NCI-H748 (cell line): ENCODE measurements around the gene UTP15.

Experiments used
- DNase-seq: peaks from one replicate; lab custom pipeline; 2025; ENCODE audit not compliant: unreplicated experiment; lab: John Stamatoyannopoulos, UW

Gene UTP15, protein sequence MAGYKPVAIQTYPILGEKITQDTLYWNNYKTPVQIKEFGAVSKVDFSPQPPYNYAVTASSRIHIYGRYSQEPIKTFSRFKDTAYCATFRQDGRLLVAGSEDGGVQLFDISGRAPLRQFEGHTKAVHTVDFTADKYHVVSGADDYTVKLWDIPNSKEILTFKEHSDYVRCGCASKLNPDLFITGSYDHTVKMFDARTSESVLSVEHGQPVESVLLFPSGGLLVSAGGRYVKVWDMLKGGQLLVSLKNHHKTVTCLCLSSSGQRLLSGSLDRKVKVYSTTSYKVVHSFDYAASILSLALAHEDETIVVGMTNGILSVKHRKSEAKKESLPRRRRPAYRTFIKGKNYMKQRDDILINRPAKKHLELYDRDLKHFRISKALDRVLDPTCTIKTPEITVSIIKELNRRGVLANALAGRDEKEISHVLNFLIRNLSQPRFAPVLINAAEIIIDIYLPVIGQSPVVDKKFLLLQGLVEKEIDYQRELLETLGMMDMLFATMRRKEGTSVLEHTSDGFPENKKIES

DNA sequence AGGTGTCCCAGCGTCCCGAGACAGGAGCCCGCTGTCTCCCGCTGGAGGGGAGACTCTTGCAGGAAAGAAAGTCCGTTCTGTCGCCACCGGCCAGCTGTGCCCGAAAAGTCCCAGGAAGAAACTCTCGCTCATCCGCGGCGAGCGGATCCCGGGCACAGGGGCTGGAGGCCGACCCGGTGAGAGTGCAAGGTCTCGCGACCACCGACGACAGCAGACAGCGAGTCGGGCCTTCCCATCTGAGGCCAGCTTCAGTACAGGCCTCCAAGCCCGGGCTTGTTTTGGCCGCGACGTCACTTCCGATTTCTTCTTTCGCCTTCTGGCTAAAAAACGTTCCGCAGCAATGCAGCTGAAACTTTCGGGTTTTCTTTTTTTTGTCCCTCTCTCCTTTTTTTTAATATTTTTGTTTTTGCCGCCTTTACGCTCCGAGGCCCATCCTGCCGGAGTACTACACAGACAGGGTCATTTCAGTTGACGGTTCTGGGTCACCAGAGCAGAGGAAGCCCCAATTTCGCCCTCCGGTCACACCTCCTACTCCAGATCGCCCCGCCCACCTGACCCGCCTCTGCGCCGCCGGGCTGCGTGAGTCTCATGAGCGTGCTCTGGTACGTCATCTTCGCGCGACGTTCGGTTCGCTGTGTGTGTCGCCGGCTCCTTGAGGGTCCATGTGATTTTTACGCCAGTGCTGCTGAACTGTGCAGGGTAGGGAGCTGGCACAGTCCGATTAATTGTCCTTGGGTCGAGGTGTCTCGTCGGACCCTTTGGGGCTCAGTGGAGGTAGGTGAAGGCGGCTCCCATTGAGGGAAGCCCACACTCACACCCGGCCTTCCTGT, at the start of gene UTP15, which contains the start of gene ANKRA2:
TSS of gene UTP15 (plus strand) at position 605 of the 830 bp plus-strand sequence. CDS start 1,602 bp downstream, outside the sequence.
TSS of gene ANKRA2 (minus strand) at position 501 of the 830 bp plus-strand sequence. CDS start 2,758 bp downstream, outside the sequence.
- DNase-seq, result peak; percentile 98

DNA sequence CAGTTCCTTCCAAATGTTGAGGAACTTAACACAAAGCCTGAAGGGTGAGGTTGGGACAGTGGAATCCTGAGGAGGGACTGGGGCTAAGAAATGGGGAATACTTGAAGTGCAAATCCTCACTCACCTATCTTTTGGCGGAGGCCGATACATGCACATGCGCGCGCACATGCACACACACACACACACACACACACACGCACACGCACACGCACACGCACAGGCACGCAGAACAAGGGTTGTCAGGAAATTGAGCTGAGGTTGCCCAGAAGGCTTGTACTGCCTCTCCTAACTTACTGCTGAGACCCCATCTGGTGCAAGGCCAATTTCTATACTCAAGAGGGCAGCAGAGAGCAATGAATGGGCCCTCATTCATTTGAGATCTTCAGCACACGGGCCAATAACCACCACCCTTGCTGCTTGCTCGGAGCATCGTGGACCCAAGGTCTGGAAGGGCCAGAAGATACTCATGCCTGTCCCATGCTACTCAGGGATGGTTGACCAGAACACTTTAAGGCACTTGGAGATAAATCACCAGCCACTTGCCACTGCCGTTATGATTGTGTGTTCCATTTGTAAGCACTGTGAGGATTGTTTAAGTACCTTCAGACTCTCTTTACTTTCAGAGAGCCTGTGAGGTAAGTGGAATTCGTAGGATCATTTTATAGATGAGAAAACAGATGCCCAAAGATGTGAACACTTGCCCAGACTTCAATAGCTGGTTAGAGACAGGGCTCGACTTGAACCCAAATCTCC, 45.8 kb upstream of the UTP15 start:
- DNase-seq, result peak; percentile 79

DNA sequence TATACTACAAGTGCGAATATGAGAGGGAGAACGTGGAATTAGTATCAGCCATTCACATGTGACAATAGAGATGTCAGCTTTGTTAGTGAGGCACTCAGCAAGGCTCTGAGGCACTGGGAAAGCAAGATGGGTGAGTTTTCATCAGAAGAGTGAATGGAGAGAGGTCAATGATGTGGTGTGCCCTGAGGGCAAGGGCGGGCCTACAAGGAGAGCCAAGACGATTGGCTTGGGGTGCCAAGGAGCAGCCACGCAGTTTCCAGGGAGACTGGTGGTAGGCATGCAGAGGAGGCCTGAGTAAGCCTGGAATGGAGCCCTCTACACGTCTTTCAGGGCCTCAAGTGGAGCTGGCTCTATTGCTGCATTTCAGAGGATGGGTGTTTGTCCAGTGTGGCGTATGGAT, 42.6 kb upstream of the UTP15 start:
- no peak for DNase-seq

DNA sequence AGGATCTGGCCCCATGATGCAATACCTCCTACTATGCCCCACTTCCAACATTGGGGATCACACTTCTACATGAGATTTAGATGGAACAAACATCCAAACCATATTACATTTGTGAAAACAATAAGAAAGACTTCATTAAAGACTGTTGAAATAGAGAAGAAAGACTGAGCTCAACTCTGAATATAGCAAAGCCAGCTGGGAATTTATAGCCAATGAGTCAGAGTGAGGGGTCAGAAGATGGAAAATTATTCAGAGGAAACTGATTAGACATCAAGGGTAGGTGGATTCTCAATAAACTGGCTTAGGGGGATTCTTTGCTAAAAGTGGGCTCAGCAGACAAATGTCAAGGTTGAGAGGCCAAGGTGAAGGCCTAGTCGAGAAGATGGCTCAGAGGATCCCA, 41.7 kb upstream of the UTP15 start:
- no peak for DNase-seq

DNA sequence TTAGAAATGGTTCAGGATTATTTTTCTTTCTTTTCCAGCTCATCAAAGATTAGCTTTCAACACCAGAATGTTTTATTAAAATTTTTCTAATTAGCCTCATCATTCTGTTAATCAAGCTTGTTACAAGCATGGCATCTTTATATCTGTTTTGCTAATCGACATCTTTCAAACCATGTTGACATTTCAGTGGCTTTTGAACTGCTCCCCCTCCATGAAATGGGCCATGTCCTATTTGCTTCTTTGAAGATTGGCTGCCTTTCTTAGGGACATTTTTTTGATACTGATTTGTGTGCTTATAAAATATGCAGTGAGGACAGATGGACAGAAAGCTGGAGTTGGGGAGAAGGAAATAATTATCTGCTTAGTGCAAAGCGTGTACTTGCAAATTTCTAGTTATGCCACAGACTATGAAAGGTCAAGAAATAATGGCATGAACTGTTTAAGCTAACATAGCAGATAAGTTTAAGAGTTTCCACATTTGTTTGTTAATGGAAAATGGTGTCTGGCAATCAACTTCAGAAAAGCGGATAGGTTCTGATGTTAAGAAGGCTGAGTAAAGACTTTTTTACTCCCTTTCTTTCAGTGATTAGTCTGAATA, 39.8 kb upstream of the UTP15 start:
- DNase-seq, result no peak

DNA sequence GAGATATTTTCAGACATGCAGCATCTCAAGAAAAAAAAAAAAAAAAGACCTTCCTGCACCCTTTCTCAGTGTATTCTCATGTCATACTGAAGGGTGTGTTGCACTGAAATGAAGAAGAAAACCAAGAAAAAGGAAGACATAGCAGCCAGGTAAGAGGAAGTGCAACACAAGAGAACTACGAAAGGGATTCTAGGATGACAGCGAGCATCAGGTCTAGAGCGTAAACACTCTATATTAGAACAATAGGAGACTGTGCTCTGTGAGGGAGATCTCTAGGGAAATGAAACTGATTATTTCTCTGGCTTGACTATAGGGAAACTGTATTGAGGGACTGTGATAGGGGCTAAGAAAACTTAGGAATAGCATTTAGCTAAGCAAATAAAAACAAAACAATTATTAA, 37.3 kb upstream of the UTP15 start:
- peak; percentile 21 for DNase-seq

DNA sequence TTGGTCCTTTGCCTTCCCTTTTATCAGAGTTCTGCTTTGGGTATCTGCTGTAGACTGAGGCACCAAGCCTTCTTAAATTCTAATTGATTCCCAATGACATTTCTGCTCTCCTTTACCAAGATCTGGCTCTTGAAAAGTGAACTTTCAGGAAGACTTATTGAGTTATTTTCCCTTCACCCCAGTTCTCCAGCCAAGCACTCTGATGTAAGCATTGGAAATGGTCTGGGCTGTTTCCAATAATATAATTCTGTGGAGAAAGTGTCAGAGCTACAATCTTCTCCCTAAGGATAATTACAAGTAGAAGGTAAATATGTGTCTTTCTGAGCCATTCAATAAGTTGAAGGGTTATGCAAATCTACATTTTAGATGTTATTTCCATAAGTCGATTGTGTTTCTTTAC, 36.5 kb upstream of the UTP15 start:
- no peak for DNase-seq

DNA sequence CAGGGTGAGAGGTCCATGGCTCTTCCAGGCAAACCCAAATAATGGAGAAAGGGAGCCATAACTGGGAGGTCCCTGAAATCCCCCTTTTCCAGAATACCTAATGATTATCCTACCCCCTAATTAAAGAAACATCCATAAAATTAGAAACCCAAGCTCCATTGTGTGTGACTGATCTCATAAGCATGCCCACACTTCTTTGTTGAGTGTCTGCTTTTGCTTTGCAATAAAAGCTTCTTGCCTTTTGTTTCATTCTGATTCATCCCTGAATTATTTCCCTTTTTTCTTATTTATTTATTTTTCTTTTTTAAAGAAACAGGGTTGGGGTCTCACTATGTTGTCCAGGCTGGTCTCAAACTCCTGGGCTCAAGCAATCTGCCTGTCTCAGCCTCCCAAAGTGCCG, 34.2 kb upstream of the UTP15 start:
- DNase-seq, result no peak

DNA sequence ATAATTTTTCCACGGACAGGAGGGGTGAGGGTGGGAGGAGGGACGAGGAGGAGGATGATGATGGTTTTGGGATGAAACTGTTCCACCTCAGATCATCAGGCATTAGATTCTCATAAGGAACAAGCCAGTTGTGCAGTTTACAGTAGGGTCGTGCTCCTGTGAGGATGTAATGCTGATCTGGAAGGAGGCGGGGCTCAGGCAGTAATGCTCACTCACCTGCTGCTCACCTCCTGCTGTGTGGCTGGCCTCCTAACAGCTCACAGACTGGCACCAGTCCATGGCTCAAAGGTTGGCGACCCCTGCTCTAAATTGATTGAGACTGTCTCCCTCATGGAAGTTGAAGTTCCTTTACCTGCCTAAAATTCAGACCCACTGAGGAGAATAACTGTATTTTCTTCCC, 33.3 kb upstream of the UTP15 start:
- DNase-seq, result no peak

DNA sequence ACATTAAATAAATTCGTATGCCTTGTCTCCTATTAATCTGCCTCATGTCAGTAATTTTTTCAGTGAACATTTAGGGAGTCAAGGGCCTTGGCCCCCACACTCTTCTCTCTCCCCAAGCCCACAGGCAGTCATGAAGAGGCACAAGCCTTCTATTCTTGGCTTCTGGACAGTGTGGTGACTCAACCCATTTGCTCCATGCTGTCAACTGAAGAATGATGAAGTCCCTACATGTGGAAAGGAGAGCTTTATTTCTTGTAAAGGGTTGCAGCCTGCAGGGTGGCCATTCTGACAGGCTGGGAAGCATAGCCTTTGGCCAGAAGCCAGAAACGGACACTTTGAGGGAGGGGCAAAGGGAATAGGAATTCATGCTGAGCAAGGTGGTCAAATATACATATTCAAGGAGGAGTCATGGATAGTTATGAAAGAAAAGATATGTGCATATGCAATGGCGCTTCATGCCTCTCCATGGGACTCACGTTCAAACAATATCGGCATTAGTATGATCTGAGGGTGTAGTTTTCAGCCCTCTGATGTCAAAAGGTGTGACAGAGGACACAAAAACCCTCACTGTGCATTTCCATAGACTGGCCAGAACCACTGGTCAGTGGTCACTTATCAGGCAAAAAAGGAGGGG, 31.4 kb upstream of the UTP15 start:
- DNase-seq, result peak; percentile 4

DNA sequence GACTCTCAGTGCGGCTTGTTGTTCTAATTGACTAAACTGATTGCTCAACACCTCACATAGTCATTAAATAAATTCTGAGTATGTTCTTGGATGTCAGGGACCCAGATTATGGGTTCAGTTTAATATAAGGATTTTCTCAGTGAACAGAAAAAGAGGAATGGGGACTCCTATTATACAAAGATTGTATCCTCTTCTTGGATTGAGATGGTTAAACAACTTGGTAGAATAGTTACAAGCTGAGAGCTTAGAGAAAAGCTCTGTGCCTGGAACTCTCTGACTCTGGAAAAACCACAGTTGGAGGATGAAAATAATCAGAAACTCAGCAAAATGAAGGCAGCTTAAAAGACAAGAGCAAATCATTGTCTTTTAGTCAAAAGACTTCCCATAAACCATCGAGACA, 30.6 kb upstream of the UTP15 start:
- DNase-seq, result no peak

DNA sequence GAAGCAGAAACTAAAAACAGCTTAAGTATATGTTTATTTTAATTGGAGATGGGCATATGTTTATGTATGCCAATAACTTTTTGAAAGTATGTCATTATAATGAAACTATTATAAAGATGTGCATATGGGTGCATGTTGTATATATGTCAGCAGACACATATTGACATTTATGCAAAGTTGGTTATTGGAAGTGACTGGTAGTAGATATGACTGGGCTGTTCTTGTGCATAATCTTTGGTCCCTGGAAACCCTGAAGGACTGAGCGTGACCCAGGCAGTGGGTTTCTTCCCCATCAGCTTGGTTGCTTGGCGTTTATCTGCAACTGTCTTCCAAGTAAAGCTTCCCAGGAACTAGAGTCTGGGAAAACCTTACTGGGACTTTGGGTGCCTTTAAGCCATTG, 25.8 kb upstream of the UTP15 start:
- no peak for DNase-seq

DNA sequence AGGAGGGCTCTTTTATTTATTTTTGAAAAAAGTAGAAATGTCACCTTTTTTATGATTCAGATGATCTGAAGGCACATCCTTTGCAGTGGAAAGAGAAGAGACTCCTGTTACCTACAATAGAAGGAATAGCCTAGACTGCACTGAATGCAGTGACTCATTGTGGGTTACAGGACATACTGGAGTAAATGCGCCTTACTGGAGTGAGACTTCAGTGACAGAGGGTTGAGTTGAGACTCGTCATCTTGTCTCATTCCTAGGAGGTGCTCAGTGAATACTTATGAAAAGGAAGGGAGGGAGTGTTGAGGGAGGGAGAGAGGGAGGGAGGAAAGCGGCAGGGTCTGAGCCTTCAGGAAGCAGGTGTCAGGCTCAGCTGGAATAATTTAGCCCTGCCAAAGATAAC, 25.4 kb upstream of the UTP15 start:
- DNase-seq, result no peak

DNA sequence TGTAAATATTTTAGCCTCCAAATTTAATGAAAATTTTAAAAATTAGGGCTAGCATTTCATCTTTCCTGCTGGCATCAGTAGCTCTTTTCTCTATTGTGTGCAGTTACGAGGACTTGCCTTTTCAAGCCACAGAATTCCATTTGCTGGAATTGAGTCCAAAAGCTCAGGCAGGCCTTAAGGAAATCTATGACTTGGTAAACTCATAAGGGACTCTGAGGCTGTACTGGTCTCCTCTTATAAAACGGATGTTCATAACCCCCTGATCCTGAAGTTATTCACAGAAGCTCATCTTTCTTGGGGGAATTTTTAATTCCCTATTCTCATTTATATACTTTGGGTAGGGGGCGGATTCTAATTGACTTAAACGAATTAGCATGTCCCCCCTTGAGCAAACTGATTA, 23.5 kb upstream of the UTP15 start:
- DNase-seq, result no peak

DNA sequence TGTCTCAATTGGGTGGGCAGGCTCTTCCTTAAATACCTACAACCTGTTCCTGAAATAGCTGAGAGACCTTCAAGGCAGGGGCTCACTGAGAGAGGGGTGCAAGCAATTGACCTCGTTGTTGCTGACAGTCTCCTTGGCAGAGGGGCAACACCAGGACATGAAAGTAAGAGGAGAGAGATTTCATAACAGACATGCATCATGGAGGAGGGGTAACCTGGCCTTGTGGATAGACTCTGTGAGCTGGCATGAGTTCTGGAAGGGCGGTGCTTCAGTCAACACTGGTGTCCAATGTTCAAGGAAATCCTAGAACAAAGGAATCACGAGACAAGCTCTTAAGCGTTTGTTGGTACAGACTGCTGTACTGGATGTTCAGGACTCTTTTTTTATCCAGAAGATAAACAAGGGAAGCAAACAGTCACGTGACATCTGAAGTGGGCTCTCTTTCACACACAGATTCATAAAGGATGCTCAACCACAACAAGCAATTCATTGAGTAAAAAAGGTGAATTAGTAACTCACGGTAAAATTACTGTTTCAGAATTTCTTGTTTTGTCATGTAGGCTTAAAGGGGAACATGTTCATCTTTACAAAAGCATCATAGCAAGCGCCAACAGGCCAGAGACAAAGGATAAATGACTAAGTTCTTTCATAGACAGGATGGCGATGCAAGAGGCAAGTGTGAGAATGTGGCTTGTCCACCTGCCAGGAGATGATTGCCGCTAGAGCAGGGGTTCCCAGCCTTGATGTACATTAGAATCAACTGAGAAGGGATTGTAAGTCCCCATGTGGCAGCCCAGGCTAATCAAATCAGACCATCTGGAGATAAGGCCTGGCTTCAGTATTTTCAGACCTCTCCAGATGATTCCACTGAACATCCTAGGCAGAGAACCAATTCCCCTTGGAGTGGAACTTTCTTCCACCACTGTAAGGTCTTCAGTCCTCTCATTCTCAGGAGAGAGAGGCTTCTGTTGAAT, 20.8 kb upstream of the UTP15 start:
- peak; percentile 96 for DNase-seq

DNA sequence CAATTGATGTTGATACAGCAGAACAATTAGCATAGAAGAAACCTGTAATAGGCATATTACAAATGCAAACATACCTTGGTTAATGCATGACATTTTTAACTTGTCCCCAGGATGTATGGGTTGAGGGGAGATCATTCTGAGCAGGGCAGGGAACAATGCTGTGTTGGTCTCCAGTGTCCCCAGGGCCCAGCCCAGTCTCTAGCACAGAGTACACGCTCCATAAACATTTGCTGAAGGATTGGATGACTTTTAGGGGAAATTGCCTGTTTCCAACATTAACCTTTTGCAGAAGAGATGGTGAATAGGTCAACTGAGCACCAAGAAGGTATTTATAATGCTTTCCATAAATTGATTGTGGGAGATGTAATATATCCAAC, 20.2 kb upstream of the UTP15 start:
- DNase-seq, result no peak

DNA sequence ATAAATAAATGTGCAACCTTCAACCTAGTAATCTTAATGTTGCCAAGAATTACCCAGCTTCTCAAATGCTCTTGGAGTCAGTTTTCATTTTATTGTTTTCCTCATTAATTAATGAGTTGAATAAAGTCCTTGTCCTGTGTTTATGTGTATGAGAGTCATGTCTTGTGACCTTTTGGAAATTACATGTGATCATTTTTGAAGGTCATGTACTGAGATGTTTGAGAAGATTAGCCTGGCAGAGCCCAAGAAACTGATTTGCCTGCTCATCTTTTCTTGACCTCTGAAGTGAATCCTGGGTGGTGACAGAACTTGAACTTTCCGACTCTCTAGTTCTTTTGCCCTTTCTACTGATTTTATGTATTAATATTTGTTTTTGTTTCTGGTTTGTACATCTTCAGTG, 15.5 kb upstream of the UTP15 start:
- DNase-seq, result no peak

DNA sequence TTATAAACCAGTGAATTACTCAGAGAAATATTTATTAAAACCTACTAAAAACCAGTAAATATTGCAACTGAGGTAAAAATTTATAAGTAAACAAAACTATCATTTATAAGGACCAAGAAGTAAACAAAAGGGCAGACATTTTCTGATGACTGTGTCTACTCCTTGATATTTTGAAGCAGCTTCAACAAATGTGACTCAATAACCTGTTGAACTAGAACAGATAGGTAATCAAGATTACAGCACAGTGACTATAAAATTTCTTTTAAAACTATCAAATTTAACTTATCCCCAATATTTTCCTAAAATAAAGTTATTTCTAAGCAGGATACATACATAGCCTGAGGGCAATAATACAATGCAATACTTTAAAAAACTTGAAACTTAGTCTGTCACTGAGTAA, 12.9 kb upstream of the UTP15 start:
- no peak for DNase-seq

DNA sequence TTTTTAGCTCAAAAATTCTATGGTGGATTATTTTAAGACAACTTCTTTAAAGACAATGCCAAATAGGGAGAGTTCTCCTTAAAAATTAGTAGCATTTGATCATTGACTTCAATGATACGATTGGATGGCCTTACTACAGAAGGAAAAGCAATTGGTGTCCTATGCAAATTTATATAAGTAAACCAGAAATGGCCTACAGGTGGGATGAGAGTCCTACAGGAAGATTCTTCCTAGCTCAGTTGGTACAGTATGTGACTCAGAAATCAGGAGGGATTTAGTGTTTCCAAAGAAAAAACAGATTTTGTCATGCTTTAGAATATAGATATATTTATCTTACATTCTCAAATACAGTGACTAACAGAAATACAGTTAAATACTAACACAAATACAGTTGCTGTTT, 6.6 kb upstream of the UTP15 start:
- DNase-seq, result no peak
